Activated T-cell treated with anti-CD3 and anti-CD28 coated beads, Interleukin-2, amount 50 U/mL, for 24 hours (primary cell): Measurements from ENCODE around the gene ARID2.

ENCODE experiments used
- DNase-seq: peaks from one replicate; pipeline ENCODE4 v3.0.0-alpha.2; 2020
- H3K27ac Mint-ChIP-seq: 2 replicates; pipeline ENCODE4 v1.8.0; 2020; ENCODE audit warnings: mild to moderate bottlenecking, mixed read lengths
- H3K27me3 Mint-ChIP-seq: 2 replicates; pipeline ENCODE4 v1.8.0; 2020; ENCODE audit warnings: mixed read lengths
- H3K36me3 Mint-ChIP-seq: 2 replicates; pipeline ENCODE4 v1.8.0; 2020; ENCODE audit warnings: low read depth, mixed read lengths
- H3K4me1 Mint-ChIP-seq: 2 replicates; pipeline ENCODE4 v1.8.0; 2020; ENCODE audit warnings: low read depth, mixed read lengths
- H3K4me3 Mint-ChIP-seq: 2 replicates; pipeline ENCODE4 v1.8.0; 2020; ENCODE audit warnings: mild to moderate bottlenecking, moderate library complexity, mixed read lengths
- H3K9me3 Mint-ChIP-seq: 2 replicates; pipeline ENCODE4 v1.8.0; 2020; ENCODE audit warnings: mixed read lengths

The ARID2 gene, protein sequence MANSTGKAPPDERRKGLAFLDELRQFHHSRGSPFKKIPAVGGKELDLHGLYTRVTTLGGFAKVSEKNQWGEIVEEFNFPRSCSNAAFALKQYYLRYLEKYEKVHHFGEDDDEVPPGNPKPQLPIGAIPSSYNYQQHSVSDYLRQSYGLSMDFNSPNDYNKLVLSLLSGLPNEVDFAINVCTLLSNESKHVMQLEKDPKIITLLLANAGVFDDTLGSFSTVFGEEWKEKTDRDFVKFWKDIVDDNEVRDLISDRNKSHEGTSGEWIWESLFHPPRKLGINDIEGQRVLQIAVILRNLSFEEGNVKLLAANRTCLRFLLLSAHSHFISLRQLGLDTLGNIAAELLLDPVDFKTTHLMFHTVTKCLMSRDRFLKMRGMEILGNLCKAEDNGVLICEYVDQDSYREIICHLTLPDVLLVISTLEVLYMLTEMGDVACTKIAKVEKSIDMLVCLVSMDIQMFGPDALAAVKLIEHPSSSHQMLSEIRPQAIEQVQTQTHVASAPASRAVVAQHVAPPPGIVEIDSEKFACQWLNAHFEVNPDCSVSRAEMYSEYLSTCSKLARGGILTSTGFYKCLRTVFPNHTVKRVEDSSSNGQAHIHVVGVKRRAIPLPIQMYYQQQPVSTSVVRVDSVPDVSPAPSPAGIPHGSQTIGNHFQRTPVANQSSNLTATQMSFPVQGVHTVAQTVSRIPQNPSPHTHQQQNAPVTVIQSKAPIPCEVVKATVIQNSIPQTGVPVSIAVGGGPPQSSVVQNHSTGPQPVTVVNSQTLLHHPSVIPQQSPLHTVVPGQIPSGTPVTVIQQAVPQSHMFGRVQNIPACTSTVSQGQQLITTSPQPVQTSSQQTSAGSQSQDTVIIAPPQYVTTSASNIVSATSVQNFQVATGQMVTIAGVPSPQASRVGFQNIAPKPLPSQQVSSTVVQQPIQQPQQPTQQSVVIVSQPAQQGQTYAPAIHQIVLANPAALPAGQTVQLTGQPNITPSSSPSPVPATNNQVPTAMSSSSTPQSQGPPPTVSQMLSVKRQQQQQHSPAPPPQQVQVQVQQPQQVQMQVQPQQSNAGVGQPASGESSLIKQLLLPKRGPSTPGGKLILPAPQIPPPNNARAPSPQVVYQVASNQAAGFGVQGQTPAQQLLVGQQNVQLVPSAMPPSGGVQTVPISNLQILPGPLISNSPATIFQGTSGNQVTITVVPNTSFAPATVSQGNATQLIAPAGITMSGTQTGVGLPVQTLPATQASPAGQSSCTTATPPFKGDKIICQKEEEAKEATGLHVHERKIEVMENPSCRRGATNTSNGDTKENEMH (N-terminal part only)

DNA sequence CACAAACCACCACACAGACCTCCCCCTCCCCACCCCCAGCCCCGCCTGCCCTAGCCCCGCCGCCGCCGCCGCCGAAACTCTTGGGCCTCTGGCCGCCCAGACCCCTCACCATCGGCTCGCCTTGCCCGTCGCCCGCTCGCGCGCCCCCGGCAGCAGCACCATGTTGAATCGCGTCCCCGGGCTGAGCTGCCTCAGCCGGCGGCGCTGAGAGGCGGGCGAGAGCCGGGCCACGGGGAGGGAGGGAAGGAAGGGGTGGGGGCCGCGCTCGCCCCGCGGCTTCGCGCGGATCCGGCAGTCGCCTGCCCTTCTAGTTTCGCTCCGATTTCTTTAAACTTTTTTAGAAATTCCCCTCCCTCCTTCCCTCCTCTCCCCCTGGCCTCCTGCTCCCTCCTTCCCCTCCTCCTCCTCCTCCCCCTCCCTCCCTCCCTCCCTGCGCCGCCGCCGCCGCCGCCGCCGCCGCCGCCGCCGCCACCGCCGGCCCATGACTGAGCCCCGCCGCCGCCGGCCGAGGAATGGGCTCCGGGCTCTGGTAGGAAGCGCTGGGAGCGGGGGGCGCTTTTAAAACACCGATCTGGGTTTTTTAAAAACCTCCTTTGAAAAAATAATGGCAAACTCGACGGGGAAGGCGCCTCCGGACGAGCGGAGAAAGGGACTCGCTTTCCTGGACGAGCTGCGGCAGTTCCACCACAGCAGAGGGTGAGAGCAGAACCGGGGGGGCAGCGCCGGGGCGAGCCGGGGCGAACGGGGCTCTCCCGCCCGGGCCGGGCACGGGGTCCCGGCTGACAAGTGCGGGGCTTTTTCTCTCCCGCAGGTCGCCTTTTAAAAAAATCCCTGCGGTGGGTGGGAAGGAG is at the start of gene ARID2:
Gene ARID2, plus strand, starts transcription at position 474 of the 851 bp plus-strand sequence. Its CDS starts 131 bp downstream, at position 605.
- DNase-seq: peak; percentile 84
- Mint-ChIP-seq H3K27ac (peak within 1 kb of the TSS; percentile 99), H3K4me1 (peaks cover 30% of the 10 kb centered on the region)

DNA sequence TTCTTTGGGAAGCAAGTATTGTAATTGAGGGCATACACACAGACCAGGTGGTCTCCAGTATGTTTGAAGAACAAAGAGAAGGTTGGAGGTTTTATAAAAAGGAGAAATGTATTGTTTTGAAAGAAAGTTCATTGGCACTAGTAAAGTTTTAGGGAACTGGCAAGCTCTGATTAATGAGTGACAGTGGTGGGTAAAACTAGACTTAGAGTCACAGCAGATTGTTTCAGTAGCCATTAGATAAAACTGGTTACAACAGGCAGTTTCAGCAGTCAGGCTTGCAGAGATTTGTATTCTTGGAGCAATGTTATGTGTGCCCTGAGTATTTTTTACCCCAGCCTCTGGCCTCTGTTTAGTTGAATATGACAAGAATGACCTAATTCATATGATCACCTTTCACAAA is 49.1 kb upstream of the ARID2 start:
- no peaks in the 10 kb centered on the region for H3K9me3 Mint-ChIP-seq
- DNase-seq: no peak

More for the DNA sequence above, at the start of gene ARID2:
- peaks cover 57% of the 10 kb centered on the region for H3K36me3 Mint-ChIP-seq
- H3K4me3 Mint-ChIP-seq: peak within 1 kb of the TSS; percentile 98
- no peaks in the 10 kb centered on the region for H3K9me3 Mint-ChIP-seq
- H3K27me3 Mint-ChIP-seq: no peaks in the 10 kb centered on the region

GRCh38 chr12:45681465-45681864 is 48.0 kb upstream of the ARID2 start:
- peaks cover 3% of the 10 kb centered on the region for H3K4me1 Mint-ChIP-seq
- H3K36me3 Mint-ChIP-seq: no peaks in the 10 kb centered on the region
- DNase-seq: no peak
- H3K27ac Mint-ChIP-seq: no peak overlapping the region
- no peaks in the 10 kb centered on the region for H3K27me3 Mint-ChIP-seq
- H3K4me3 Mint-ChIP-seq: no peak overlapping the region
- no peaks in the 10 kb centered on the region for H3K9me3 Mint-ChIP-seq

More for the DNA sequence above, 49.1 kb upstream of the ARID2 start:
- H3K4me1 Mint-ChIP-seq: no peaks in the 10 kb centered on the region
- H3K27me3 Mint-ChIP-seq: no peaks in the 10 kb centered on the region
- no peak overlapping the region for H3K27ac Mint-ChIP-seq
- no peaks in the 10 kb centered on the region for H3K36me3 Mint-ChIP-seq
- H3K4me3 Mint-ChIP-seq: no peak overlapping the region

DNA sequence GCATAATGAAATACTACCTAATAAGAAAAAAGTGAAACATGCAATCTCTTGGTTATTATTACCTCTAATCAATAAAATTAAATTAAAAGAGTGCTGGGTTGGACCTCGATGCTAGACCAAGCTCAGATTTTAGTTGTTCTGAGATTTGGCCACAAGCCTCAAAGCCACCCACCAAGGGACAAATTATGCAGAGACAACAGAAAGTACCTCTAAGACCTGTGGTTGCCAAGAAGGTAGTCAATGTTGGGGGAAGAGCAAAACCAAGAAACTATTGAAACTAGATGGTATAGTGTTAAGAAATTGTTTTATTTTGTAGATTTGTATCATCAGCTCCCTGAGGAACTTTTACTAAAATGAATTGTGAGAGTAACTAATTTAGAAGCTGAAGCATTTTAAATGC is 43.8 kb upstream of the ARID2 start:
- H3K36me3 Mint-ChIP-seq: no peaks in the 10 kb centered on the region
- H3K27ac Mint-ChIP-seq: no peak overlapping the region
- peaks cover 14% of the 10 kb centered on the region for H3K4me1 Mint-ChIP-seq
- no peaks in the 10 kb centered on the region for H3K9me3 Mint-ChIP-seq
- H3K27me3 Mint-ChIP-seq: peaks cover 5% of the 10 kb centered on the region
- no peak for DNase-seq
- H3K4me3 Mint-ChIP-seq: no peak overlapping the region

DNA sequence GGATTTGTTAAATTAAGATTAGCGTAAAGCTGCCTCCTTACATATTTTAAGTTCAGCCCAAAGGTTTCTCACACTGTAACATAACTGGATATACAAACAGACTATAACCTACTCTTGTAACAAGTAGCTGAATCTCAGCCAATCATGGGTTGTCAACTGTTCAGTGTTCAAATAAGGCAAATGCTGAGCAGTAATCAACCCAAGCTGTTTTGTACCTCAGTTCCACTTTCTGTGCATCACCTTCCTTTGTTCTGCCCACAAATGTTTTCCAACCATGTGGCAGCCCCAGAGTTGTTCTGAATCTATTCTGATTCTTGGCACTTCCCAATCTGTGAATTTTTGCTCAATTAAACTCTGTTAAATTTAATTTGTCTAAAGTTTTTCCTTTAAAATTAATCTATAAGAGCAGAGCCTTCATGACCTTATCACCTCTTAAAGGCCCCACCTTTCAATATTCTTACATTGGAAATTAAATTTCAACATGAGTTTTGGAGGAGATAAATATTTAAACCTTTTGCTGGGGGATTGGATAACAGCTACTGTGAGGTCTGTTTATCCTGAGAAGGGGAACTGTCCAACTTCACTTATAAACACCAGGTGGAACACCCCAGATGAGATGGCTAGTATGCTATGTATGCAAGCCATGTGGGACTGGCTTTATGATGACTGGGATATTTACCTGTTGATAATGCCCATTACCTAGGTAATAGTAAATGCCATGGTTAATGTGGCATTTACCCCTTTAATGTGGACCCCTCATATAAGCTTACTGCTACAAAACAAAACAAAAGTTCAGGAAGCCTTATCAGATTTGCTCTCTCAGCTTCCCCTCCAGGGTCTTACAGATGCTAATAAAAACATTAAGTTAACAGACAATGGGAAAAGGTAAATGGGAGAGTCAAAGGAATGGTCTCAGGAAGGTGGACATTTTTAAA is 42.2 kb upstream of the ARID2 start:
- H3K9me3 Mint-ChIP-seq: no peaks in the 10 kb centered on the region
- peaks cover 14% of the 10 kb centered on the region for H3K4me1 Mint-ChIP-seq
- DNase-seq: no peak
- H3K4me3 Mint-ChIP-seq: no peak overlapping the region
- H3K36me3 Mint-ChIP-seq: no peaks in the 10 kb centered on the region
- H3K27me3 Mint-ChIP-seq: peaks cover 5% of the 10 kb centered on the region
- no peak overlapping the region for H3K27ac Mint-ChIP-seq

- no peak for DNase-seq
- no peak overlapping the region for H3K4me3 Mint-ChIP-seq
- peaks cover 5% of the 10 kb centered on the region for H3K27me3 Mint-ChIP-seq
- no peaks in the 10 kb centered on the region for H3K9me3 Mint-ChIP-seq
- peaks cover 14% of the 10 kb centered on the region for H3K4me1 Mint-ChIP-seq
- no peak overlapping the region for H3K27ac Mint-ChIP-seq
- no peaks in the 10 kb centered on the region for H3K36me3 Mint-ChIP-seq
Measured at GRCh38 chr12:45688183-45688582, 41.3 kb upstream of the ARID2 start.

DNA sequence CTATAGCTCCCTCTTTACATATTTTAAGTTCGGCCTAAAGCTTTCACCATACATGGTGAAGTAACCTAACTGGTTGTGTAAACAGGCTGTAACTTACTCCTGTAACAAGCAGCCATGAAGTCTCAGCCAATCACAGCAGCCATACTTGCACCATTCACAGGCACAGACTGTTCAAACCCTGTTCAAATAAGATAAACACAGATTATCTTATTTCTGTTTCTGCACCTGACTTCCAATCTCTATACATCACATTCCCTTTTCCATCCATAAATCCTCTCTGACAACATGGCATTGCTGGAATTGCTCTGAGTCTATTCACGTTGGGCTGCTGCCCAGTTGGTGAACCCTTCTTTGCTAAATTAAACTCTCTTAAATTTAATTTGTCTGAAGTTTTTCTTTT is 34.5 kb upstream of the ARID2 start:
- no peak overlapping the region for H3K27ac Mint-ChIP-seq
- H3K9me3 Mint-ChIP-seq: peaks cover 3% of the 10 kb centered on the region
- H3K4me1 Mint-ChIP-seq: no peaks in the 10 kb centered on the region
- H3K27me3 Mint-ChIP-seq: no peaks in the 10 kb centered on the region
- H3K36me3 Mint-ChIP-seq: no peaks in the 10 kb centered on the region
- no peak for DNase-seq
- no peak overlapping the region for H3K4me3 Mint-ChIP-seq

DNA sequence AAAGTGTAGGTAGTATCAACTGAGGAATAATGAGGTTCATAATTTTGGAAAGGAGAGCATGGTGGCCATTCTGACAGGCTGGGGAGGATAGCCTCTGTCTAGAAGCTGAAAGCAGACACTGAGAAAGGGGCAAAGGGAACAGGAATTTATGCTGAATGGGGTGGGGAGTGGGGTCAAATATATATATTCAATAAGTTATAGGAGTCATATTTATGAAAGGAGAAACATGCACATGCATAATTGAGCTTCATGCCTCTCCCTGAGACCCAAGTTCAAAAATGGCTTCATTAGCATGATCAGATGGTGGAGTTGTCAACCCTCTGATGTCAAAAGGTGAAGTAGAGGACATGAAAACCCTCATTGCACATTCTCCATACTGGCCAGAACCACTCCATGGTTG is 33.9 kb upstream of the ARID2 start:
- no peaks in the 10 kb centered on the region for H3K27me3 Mint-ChIP-seq
- H3K36me3 Mint-ChIP-seq: no peaks in the 10 kb centered on the region
- DNase-seq: no peak
- H3K9me3 Mint-ChIP-seq: peaks cover 3% of the 10 kb centered on the region
- no peak overlapping the region for H3K27ac Mint-ChIP-seq
- no peak overlapping the region for H3K4me3 Mint-ChIP-seq
- H3K4me1 Mint-ChIP-seq: no peaks in the 10 kb centered on the region

GRCh38 chr12:45696049-45696448 is 33.5 kb upstream of the ARID2 start:
- peaks cover 5% of the 10 kb centered on the region for H3K9me3 Mint-ChIP-seq
- H3K27ac Mint-ChIP-seq: no peak overlapping the region
- no peak overlapping the region for H3K4me3 Mint-ChIP-seq
- H3K4me1 Mint-ChIP-seq: no peaks in the 10 kb centered on the region
- no peak for DNase-seq
- H3K36me3 Mint-ChIP-seq: no peaks in the 10 kb centered on the region
- no peaks in the 10 kb centered on the region for H3K27me3 Mint-ChIP-seq

GRCh38 chr12:45697371-45697770 is 32.1 kb upstream of the ARID2 start:
- no peak for DNase-seq
- Mint-ChIP-seq H3K27me3 (no peaks in the 10 kb centered on the region), H3K36me3 (no peaks in the 10 kb centered on the region), H3K4me1 (no peaks in the 10 kb centered on the region), H3K4me3 (no peak overlapping the region), H3K27ac (no peak overlapping the region), H3K9me3 (peaks cover 9% of the 10 kb centered on the region)

- H3K27me3 Mint-ChIP-seq: no peaks in the 10 kb centered on the region
- no peaks in the 10 kb centered on the region for H3K4me1 Mint-ChIP-seq
- peaks cover 9% of the 10 kb centered on the region for H3K9me3 Mint-ChIP-seq
- no peak for DNase-seq
- H3K27ac Mint-ChIP-seq: no peak overlapping the region
- H3K36me3 Mint-ChIP-seq: no peaks in the 10 kb centered on the region
- H3K4me3 Mint-ChIP-seq: no peak overlapping the region
Measured at GRCh38 chr12:45701296-45701695, 28.2 kb upstream of the ARID2 start.

DNA sequence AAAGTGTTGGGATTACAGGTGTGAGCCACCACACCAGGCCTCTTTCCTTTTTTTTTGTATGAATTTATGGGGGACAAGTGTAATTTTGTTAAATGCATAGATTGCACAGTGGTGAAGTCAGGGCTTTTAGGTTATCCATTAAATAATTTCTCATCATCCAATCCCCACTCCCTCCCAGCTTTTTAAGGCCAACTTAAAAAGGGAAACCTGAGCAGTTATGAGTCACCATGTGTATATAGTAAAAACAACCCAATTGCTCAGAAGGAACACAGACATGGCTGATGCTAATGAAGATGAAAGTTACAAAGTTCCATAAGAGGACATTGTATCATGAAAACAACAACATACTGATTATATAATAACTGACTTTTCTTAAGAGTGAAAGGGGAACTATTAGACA is 25.6 kb upstream of the ARID2 start:
- H3K9me3 Mint-ChIP-seq: peaks cover 6% of the 10 kb centered on the region
- H3K27ac Mint-ChIP-seq: no peak overlapping the region
- H3K36me3 Mint-ChIP-seq: no peaks in the 10 kb centered on the region
- no peaks in the 10 kb centered on the region for H3K4me1 Mint-ChIP-seq
- no peaks in the 10 kb centered on the region for H3K27me3 Mint-ChIP-seq
- no peak overlapping the region for H3K4me3 Mint-ChIP-seq
- no peak for DNase-seq

DNA sequence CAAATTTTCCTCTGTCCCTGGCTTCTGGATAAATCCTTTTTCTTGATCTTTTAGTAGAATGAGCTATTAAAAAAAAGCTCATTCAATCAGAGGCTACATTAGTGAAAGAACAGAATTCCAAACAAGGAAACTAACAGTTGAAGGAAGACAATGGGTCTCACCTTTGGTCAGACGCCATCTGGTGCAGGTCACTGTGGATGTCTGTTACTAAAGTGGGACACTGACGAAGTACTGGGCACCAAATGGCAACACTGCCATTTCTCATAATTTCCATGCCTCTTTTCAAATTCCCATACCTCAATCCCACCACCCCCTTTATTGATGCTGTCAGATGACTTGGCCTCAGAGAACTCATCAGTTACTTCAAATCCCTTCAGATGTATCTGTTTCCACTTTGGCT is 24.5 kb upstream of the ARID2 start:
- Mint-ChIP-seq H3K36me3 (no peaks in the 10 kb centered on the region), H3K27me3 (no peaks in the 10 kb centered on the region), H3K4me1 (no peaks in the 10 kb centered on the region), H3K9me3 (peaks cover 6% of the 10 kb centered on the region), H3K27ac (no peak overlapping the region), H3K4me3 (no peak overlapping the region)
- no peak for DNase-seq
